SK-N-SH (cell line): ENCODE results near the gene SCAF1.

Experiments used
- EZH2phosphoT487 ChIP-seq: fragments of 200-600 bp; sonication (generic); IDR thresholded peaks from 2 replicates; pipeline ENCODE4 v1.6.1; 2017; ENCODE audit warnings: low read depth, mixed run types, mild to moderate bottlenecking, antibody characterized with exemption, moderate library complexity, borderline replicate concordance
- MXI1 ChIP-seq: IDR thresholded peaks from 2 replicates; pipeline ENCODE4 v1.6.1; 2012; ENCODE audit warnings: mild to moderate bottlenecking, low read depth, low read length, improper control_type of control experiment
- RFX5 ChIP-seq: IDR thresholded peaks from 2 replicates; pipeline ENCODE4 v1.6.1; 2012; ENCODE audit warnings: mild to moderate bottlenecking, improper control_type of control experiment, low read length
- TF ChIP-seq, protein P1 (sequence below): fragments of 200-600 bp; sonication (generic); IDR thresholded peaks from 2 replicates; pipeline ENCODE4 v1.6.1; 2017; ENCODE audit warnings: antibody characterized with exemption, mild to moderate bottlenecking, moderate library complexity
- TF ChIP-seq, protein P2 (sequence below): fragments of 150-350 bp; IDR thresholded peaks from 2 replicates; pipeline ENCODE4 v1.6.1; 2017; ENCODE audit warnings: antibody characterized with exemption, low read length, low read depth, borderline replicate concordance

DNA sequence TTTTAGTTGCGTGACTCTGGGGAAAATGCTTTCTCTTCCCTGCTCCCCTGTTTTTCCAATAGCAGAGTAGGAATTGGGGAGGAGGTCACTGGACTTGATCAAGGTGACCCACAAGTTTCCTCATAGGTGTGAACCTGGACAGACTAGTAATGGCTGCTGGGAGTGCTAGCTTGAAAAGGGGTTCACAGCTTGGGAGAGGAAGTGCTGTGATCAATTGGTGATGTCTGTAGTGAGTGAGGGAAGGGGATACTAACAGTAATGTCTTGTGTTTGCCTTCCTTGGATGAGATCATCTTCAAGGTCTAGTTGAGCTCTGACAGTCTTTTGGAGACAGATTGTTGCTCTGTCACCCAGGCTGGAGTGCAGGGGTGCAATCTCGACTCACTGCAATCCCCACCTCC lies 25.5 kb downstream of the SCAF1 start:
- TF ChIP-seq MXI1 = no peak
- TF ChIP-seq, protein P1, sequence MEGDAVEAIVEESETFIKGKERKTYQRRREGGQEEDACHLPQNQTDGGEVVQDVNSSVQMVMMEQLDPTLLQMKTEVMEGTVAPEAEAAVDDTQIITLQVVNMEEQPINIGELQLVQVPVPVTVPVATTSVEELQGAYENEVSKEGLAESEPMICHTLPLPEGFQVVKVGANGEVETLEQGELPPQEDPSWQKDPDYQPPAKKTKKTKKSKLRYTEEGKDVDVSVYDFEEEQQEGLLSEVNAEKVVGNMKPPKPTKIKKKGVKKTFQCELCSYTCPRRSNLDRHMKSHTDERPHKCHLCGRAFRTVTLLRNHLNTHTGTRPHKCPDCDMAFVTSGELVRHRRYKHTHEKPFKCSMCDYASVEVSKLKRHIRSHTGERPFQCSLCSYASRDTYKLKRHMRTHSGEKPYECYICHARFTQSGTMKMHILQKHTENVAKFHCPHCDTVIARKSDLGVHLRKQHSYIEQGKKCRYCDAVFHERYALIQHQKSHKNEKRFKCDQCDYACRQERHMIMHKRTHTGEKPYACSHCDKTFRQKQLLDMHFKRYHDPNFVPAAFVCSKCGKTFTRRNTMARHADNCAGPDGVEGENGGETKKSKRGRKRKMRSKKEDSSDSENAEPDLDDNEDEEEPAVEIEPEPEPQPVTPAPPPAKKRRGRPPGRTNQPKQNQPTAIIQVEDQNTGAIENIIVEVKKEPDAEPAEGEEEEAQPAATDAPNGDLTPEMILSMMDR = no peak
- TF ChIP-seq RFX5 = no peak
- TF ChIP-seq EZH2phosphoT487 = no peak
- TF ChIP-seq, protein P2, sequence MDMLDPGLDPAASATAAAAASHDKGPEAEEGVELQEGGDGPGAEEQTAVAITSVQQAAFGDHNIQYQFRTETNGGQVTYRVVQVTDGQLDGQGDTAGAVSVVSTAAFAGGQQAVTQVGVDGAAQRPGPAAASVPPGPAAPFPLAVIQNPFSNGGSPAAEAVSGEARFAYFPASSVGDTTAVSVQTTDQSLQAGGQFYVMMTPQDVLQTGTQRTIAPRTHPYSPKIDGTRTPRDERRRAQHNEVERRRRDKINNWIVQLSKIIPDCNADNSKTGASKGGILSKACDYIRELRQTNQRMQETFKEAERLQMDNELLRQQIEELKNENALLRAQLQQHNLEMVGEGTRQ = no peak
